ENCODE data around the gene ZBTB7A.

The ZBTB7A gene

DNA sequence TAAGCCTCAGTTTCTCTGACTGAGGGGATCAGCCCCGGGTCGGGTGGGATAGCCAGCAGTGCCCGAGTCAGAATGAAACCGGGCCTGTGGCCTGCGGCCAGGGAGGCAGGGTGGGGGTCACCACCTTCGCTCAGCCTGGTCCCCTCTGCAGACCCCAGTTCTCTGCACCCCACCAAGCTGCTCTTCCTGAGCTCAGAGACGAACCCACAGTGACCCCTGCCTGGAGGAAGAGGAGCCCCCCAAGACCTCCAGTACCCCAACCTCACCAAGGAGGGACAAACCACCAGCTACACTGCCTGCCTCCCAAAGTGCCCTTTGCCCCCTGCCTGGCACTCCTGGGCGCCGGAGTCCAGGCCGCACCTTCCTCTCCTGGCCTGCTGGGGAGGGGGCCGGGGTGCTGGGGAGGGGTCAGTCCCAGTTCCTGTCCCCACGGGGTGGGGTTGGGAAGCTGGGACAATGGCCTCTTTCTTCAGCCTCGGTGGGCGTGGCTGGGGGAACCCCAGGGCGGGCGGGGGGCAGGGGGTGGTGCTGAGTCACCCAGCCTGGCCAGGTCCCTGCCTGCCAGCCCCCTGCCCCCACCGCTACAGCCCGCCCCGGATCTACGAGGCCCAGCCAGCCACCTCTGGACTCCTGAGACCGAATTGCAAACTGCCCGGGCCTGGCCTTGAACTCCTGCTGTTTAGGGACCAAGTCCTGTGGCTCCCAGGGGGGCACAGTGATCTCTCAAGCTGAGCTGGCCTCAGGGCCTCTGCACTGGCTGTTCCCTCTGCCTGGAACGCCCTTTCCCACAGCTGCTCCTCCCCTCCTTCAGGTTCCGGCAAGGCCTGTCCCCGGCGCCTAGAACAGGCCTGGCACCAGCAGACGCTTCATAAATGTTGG is 14.3 kb downstream of the ZBTB7A start:
- DNase-seq, result no peak
- no peak overlapping the region for H3K27ac ChIP-seq (ENCODE audit: low read depth, low read length)
- H4K8ac ChIP-seq (ENCODE audit: low read depth, low read length), result no peak overlapping the region
- H3K79me2 ChIP-seq (ENCODE audit: control insufficient read depth, insufficient read depth, low read length), result peaks cover 34% of the 10 kb centered on the region
- H3K4ac ChIP-seq (ENCODE audit: low read depth, low read length), result no peak overlapping the region
- no peaks in the 10 kb centered on the region for H3K27me3 ChIP-seq (ENCODE audit: insufficient read depth, low read length, poor library complexity)
- no peak overlapping the region for H3K56ac ChIP-seq (ENCODE audit: low read length)
- no peak overlapping the region for H2BK5ac ChIP-seq (ENCODE audit: low read length)
- H4K5ac ChIP-seq (ENCODE audit: low read length), result no peak overlapping the region
- H2AK5ac ChIP-seq (ENCODE audit: low read length), result no peak overlapping the region
- H3K4me3 ChIP-seq (ENCODE audit: low read length), result no peak overlapping the region
- peaks cover 8% of the 10 kb centered on the region for H3K36me3 ChIP-seq (ENCODE audit: control insufficient read depth, insufficient read depth, low read length)
- H2BK15ac ChIP-seq (replicated peaks; ENCODE audit: low read depth), result no peak overlapping the region
- no peaks in the 10 kb centered on the region for H3K4me1 ChIP-seq (ENCODE audit: control insufficient read depth, low read depth, low read length)
- H3K79me1 ChIP-seq (ENCODE audit: low read length), result peaks cover 20% of the 10 kb centered on the region
- no peak overlapping the region for H3K18ac ChIP-seq (ENCODE audit: low read length)
- no peak overlapping the region for H2BK120ac ChIP-seq (ENCODE audit: low read depth, low read length)
- no peak overlapping the region for H3K4me2 ChIP-seq (ENCODE audit: low read length)
- no peak overlapping the region for H3K9ac ChIP-seq (ENCODE audit: low read length)
- no peak overlapping the region for H3K23ac ChIP-seq (ENCODE audit: low read length)
- no CpG with 5 or more reads among the region's 27 CpGs for WGBS (ENCODE audit: extremely low coverage, insufficient coverage, low lambda C conversion rate)

DNA sequence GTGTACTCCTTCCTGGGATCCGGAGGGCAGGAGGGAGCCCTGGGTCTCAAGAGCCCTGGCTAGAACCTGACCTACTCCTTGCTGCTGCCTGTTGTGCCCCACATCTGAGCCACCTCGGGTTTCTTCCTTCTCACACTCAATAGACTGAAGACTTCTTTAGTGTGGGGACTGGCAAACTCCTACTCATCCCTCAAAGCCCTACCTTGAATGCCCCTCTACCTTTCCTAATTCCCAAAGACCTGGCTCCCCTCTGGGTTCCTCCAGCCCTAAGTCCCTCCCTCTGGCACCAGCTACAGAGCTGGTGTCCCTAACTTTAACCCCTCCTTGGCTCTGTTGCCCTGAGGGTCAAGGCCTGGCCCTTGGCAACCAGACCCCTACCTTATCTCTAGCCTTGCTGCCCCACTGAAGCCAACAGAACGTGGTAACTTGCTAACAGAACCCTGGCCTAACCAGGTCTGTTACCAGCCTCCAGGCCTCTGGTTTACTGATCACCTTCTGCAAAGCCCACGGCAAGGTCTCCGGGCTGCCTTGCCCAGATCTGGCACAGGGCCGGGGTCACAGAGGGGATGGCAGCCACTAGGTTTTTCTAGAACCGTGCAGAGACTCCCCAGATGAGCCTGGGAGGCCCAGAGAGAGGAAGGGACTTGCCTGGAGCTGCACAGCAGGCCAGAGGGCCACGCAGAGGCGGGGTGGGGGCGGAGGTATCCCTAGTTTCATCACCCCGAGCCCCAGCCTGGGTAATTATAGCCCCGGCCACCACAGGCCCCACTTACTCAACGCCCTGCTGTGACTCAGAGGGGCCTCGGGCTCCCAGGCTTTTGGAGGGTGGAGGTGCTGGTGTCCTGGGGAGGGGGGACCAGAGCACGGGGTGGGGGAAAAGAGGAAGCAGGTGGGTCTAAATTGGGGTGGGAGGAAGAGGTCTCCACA is 15.3 kb downstream of the ZBTB7A start:
- no peak overlapping the region for H2BK120ac ChIP-seq (ENCODE audit: low read depth, low read length)
- H3K36me3 ChIP-seq (ENCODE audit: control insufficient read depth, insufficient read depth, low read length), result peaks cover 8% of the 10 kb centered on the region
- H3K4me2 ChIP-seq (ENCODE audit: low read length), result no peak overlapping the region
- no peak overlapping the region for H3K4me3 ChIP-seq (ENCODE audit: low read length)
- H3K18ac ChIP-seq (ENCODE audit: low read length), result no peak overlapping the region
- no peak for DNase-seq
- no peak overlapping the region for H3K56ac ChIP-seq (ENCODE audit: low read length)
- no CpG with 5 or more reads among the region's 15 CpGs for WGBS (ENCODE audit: extremely low coverage, insufficient coverage, low lambda C conversion rate)
- no peaks in the 10 kb centered on the region for H3K27me3 ChIP-seq (ENCODE audit: insufficient read depth, low read length, poor library complexity)
- no peak overlapping the region for H3K23ac ChIP-seq (ENCODE audit: low read length)
- no peak overlapping the region for H3K9ac ChIP-seq (ENCODE audit: low read length)
- H3K27ac ChIP-seq (ENCODE audit: low read depth, low read length), result no peak overlapping the region
- H4K8ac ChIP-seq (ENCODE audit: low read depth, low read length), result no peak overlapping the region
- no peak overlapping the region for H2BK15ac ChIP-seq (replicated peaks; ENCODE audit: low read depth)
- no peak overlapping the region for H4K5ac ChIP-seq (ENCODE audit: low read length)
- H3K4ac ChIP-seq (ENCODE audit: low read depth, low read length), result no peak overlapping the region
- H2AK5ac ChIP-seq (ENCODE audit: low read length), result no peak overlapping the region
- no peak overlapping the region for H2BK5ac ChIP-seq (ENCODE audit: low read length)
- H3K79me1 ChIP-seq (ENCODE audit: low read length), result peaks cover 20% of the 10 kb centered on the region
- H3K79me2 ChIP-seq (ENCODE audit: control insufficient read depth, insufficient read depth, low read length), result peaks cover 32% of the 10 kb centered on the region
- no peaks in the 10 kb centered on the region for H3K4me1 ChIP-seq (ENCODE audit: control insufficient read depth, low read depth, low read length)

DNA sequence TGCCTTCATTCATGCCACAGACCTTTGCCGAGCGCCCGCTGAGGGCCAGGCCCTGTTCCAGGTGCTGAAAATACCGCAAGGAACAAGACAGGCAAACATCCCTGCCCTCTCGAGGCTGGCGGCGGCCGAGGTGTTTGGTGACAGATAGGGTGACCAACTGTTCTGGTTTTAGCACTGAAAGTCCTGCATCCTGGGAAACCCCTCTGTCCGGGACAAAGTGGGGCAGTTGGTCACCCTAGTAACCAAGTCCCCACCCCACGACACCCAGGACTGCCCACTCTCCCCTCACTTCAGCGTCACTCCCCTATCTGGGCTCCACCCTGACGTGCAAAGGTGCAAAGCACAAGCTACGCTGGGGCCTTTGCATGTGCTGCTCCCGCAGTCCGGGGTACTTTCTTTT is 17.3 kb downstream of the ZBTB7A start:
- Histone ChIP-seq H3K4me2 (ENCODE audit: low read length) (no peak overlapping the region), H2AK5ac (ENCODE audit: low read length) (no peak overlapping the region), H2BK5ac (ENCODE audit: low read length) (no peak overlapping the region), H4K8ac (ENCODE audit: low read depth, low read length) (no peak overlapping the region), H3K79me2 (ENCODE audit: control insufficient read depth, insufficient read depth, low read length) (peaks cover 25% of the 10 kb centered on the region), H3K27ac (ENCODE audit: low read depth, low read length) (no peak overlapping the region), H3K9ac (ENCODE audit: low read length) (no peak overlapping the region), H2BK15ac (replicated peaks; ENCODE audit: low read depth) (no peak overlapping the region), H4K5ac (ENCODE audit: low read length) (no peak overlapping the region), H3K4ac (ENCODE audit: low read depth, low read length) (no peak overlapping the region), H3K18ac (ENCODE audit: low read length) (no peak overlapping the region), H3K4me1 (ENCODE audit: control insufficient read depth, low read depth, low read length) (no peaks in the 10 kb centered on the region), H3K27me3 (ENCODE audit: insufficient read depth, low read length, poor library complexity) (no peaks in the 10 kb centered on the region), H3K23ac (ENCODE audit: low read length) (no peak overlapping the region), H2BK120ac (ENCODE audit: low read depth, low read length) (no peak overlapping the region), H3K56ac (ENCODE audit: low read length) (no peak overlapping the region), H3K36me3 (ENCODE audit: control insufficient read depth, insufficient read depth, low read length) (peaks cover 8% of the 10 kb centered on the region), H3K79me1 (ENCODE audit: low read length) (peaks cover 15% of the 10 kb centered on the region), H3K4me3 (ENCODE audit: low read length) (no peak overlapping the region)
- DNase-seq, result no peak
- no CpG with 5 or more reads among the region's 15 CpGs for WGBS (ENCODE audit: extremely low coverage, insufficient coverage, low lambda C conversion rate)

DNA sequence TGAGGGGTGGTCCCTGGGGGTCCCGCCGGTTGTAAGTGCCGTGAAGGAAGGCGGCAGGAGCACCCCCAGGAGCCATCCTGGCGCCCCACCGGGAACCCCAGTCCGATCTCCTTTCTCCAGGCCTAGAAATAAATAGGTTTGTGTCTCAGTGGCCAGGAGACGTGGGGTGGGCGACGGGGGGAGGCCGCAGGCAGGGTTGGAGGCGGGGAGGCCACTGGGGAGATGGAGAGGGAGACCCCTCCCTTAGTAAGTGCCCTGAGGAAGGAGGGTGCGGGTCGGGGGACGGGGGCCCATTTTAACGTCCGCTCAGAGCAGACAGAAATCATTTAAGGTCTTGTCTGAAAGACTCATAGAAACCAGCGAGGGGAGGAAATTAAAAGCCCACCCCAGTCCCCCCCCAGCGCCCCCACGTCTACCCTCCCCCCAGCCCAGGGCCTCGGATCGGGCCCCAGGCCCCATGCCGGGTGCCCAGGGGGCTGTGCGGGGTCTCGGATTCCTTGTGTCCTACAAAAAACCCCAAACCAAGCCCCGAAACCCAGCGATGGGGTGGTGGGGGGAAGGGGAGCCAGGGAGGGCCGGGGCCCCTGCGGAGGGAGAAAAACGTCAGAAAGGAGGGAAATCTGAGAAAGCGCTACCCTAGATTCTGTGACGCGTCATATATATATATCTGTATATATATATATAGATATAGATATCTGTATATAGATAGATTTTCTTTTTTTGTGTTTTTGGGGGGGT is 19.6 kb downstream of the ZBTB7A start:
- H3K4ac ChIP-seq (ENCODE audit: low read depth, low read length), result no peak overlapping the region
- no peak overlapping the region for H3K56ac ChIP-seq (ENCODE audit: low read length)
- no peak overlapping the region for H4K8ac ChIP-seq (ENCODE audit: low read depth, low read length)
- no peak overlapping the region for H3K27ac ChIP-seq (ENCODE audit: low read depth, low read length)
- H3K36me3 ChIP-seq (ENCODE audit: control insufficient read depth, insufficient read depth, low read length), result no peaks in the 10 kb centered on the region
- H3K79me1 ChIP-seq (ENCODE audit: low read length), result peaks cover 4% of the 10 kb centered on the region
- H3K4me1 ChIP-seq (ENCODE audit: control insufficient read depth, low read depth, low read length), result no peaks in the 10 kb centered on the region
- H3K27me3 ChIP-seq (ENCODE audit: insufficient read depth, low read length, poor library complexity), result no peaks in the 10 kb centered on the region
- no peak overlapping the region for H2BK120ac ChIP-seq (ENCODE audit: low read depth, low read length)
- no peak overlapping the region for H3K23ac ChIP-seq (ENCODE audit: low read length)
- no peak overlapping the region for H3K9ac ChIP-seq (ENCODE audit: low read length)
- H2AK5ac ChIP-seq (ENCODE audit: low read length), result no peak overlapping the region
- H2BK5ac ChIP-seq (ENCODE audit: low read length), result no peak overlapping the region
- H3K4me2 ChIP-seq (ENCODE audit: low read length), result no peak overlapping the region
- H3K18ac ChIP-seq (ENCODE audit: low read length), result no peak overlapping the region
- H4K5ac ChIP-seq (ENCODE audit: low read length), result no peak overlapping the region
- no peak for DNase-seq
- peaks cover 13% of the 10 kb centered on the region for H3K79me2 ChIP-seq (ENCODE audit: control insufficient read depth, insufficient read depth, low read length)
- H3K4me3 ChIP-seq (ENCODE audit: low read length), result no peak overlapping the region
- H2BK15ac ChIP-seq (replicated peaks; ENCODE audit: low read depth), result no peak overlapping the region
- no CpG with 5 or more reads among the region's 33 CpGs for WGBS (ENCODE audit: extremely low coverage, insufficient coverage, low lambda C conversion rate)

DNA sequence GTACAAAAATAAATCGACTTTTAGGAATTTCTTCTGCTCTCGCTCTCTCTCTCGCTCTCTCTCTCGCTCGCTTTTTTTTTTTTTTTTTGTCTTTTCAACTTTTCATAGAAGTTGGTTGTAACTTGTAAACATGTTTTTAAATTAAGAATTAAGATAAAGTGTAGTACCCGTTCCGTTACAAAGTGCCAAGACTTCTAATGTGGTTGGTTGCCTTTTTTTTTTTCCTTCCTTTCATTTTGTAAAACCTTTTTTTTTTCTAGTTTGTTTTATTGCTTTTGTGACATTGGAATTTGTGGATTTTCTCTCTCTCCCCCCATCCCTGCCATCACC is 20.4 kb downstream of the ZBTB7A start:
- Histone ChIP-seq H3K4me3 (ENCODE audit: low read length) (no peak overlapping the region), H3K9ac (ENCODE audit: low read length) (no peak overlapping the region), H3K4ac (ENCODE audit: low read depth, low read length) (no peak overlapping the region), H3K18ac (ENCODE audit: low read length) (no peak overlapping the region), H2BK120ac (ENCODE audit: low read depth, low read length) (no peak overlapping the region), H3K4me1 (ENCODE audit: control insufficient read depth, low read depth, low read length) (no peaks in the 10 kb centered on the region), H3K23ac (ENCODE audit: low read length) (no peak overlapping the region), H4K5ac (ENCODE audit: low read length) (no peak overlapping the region), H2BK15ac (replicated peaks; ENCODE audit: low read depth) (no peak overlapping the region), H3K36me3 (ENCODE audit: control insufficient read depth, insufficient read depth, low read length) (no peaks in the 10 kb centered on the region), H3K79me2 (ENCODE audit: control insufficient read depth, insufficient read depth, low read length) (peaks cover 9% of the 10 kb centered on the region), H4K8ac (ENCODE audit: low read depth, low read length) (no peak overlapping the region), H3K27ac (ENCODE audit: low read depth, low read length) (no peak overlapping the region), H3K56ac (ENCODE audit: low read length) (no peak overlapping the region), H2AK5ac (ENCODE audit: low read length) (no peak overlapping the region), H2BK5ac (ENCODE audit: low read length) (no peak overlapping the region), H3K4me2 (ENCODE audit: low read length) (no peak overlapping the region), H3K79me1 (ENCODE audit: low read length) (peaks cover 3% of the 10 kb centered on the region), H3K27me3 (ENCODE audit: insufficient read depth, low read length, poor library complexity) (no peaks in the 10 kb centered on the region)
- no peak for DNase-seq
- no CpG with 5 or more reads among the region's 7 CpGs for WGBS (ENCODE audit: extremely low coverage, insufficient coverage, low lambda C conversion rate)

Measured in mesendoderm (in vitro differentiated cells).